Measurements from ENCODE around the gene ARHGEF25.
"Not testable (repeated sequence)": the region's sequence is repeated elsewhere in the genome, so short reads cannot be mapped to it uniquely, and the experiment has no call there.

The ARHGEF25 gene

DNA sequence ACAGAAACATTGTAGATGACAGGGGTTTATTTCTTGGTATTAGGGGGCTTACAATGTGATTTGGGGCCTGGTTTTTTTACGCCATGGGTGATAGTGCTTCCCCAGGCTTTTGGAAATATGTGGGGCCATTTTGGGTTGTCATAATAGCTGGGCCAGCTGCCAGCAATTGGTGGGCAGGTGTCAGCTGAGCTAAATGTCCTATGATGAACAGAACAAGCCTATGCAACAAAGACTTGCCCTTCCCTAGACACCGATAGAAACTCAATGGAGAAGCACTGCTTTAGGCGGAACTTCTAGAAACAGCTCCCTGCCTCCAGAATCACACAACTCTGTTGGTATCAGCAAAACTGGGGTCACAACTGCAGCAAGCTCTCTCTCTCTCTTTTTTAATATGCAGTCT is 26.9 kb downstream of the ARHGEF25 start:
- TF ChIP-seq, protein P1, sequence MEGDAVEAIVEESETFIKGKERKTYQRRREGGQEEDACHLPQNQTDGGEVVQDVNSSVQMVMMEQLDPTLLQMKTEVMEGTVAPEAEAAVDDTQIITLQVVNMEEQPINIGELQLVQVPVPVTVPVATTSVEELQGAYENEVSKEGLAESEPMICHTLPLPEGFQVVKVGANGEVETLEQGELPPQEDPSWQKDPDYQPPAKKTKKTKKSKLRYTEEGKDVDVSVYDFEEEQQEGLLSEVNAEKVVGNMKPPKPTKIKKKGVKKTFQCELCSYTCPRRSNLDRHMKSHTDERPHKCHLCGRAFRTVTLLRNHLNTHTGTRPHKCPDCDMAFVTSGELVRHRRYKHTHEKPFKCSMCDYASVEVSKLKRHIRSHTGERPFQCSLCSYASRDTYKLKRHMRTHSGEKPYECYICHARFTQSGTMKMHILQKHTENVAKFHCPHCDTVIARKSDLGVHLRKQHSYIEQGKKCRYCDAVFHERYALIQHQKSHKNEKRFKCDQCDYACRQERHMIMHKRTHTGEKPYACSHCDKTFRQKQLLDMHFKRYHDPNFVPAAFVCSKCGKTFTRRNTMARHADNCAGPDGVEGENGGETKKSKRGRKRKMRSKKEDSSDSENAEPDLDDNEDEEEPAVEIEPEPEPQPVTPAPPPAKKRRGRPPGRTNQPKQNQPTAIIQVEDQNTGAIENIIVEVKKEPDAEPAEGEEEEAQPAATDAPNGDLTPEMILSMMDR (IDR thresholded peaks at IDR 0.05; ENCODE audit: low read depth, low read length), result no peak
- no peak for DNase-seq (ENCODE audit: low read depth in 2 of 2)

DNA sequence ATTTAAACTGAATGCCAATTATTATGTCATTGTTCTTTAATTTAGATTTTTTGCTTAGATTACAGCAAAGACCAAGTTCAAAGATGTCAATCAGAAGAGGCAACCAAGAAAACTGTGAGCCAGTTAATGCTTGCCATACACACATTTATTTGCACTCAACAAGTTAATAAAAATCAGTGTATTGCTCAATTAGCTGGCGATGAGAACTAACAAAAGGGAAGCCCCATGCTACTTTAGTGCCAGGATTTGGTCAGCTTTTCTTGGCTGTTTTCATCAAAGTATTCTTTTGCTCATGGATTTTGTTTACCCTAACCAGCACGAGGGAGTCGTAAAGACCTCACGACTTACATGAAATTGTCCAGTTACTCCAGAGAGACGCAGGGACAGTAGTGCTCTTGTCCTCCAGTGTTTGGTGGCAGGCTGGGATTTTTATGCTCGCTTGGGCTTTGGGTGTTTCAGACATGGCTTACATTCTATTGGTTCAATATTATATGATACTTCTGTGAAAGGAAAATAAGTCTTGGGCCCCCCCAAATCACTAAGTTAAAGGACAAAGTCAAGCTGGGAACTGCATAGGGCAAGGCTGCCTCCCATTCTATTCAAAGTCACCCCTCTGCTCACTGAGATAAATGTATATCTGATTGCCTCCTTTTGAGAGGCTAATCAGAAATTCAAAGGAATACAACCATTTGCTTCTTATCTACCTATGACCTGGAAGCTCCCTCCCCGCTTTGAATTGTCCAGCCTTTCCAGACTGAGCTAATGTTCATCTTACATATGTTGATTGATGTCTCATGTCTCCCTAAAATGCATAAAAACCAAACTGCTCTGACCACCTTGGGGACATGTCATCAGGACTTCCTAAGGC is 29.2 kb downstream of the ARHGEF25 start:
- no peak overlapping the region for H3K4me3 ChIP-seq (replicated peaks in 1 of 2; ENCODE audit: low read depth in 2 of 2, low read length in 2 of 2)
- no peak for DNase-seq (ENCODE audit: low read depth in 2 of 2)
- TF ChIP-seq, protein P1 (IDR thresholded peaks at IDR 0.05; ENCODE audit: low read depth, low read length), result no peak

More for the DNA sequence above, 26.9 kb downstream of the ARHGEF25 start:
- no peak overlapping the region for H3K4me3 ChIP-seq (replicated peaks in 1 of 2; ENCODE audit: low read depth in 2 of 2, low read length in 2 of 2)

DNA sequence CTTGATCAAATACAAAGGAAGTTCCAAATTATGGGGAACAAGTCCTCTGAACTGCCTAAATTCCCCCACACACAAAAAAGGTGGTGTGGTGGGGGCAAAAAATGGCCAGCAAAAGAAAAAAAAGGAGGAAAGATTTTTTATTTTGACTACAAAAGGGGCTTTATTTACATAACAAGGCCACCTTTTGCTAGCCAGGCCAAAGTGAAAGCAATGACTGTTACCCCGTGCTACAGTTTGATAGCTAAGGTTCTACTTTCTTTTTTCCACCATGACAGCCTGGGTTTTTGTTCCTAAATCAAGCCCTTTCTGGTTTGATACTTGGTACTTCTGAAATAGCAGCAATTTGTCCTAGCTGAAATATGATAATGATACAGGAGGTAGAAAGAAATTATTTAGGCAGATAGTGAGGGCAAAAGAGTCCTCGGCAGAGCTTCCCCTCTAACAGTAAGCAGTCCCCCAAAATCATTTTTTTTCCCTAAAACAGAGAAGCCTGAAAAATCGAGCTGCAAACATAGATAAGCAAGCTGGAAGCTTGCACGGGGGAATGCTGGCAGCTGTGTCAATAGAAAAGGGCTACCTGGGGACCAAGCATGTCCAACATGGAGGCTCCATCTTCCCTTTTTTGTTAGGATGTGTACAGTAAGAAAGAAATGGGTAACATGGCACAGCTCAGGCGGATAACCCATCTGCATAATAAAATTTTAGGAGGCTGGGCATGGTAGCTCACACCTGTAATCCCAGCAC is 30.6 kb downstream of the ARHGEF25 start:
- TF ChIP-seq, protein P1 (IDR thresholded peaks at IDR 0.05; ENCODE audit: low read depth, low read length), result no peak
- no peak for DNase-seq (ENCODE audit: low read depth in 2 of 2)
- no peak overlapping the region for H3K4me3 ChIP-seq (replicated peaks in 1 of 2; ENCODE audit: low read depth in 2 of 2, low read length in 2 of 2)

DNA sequence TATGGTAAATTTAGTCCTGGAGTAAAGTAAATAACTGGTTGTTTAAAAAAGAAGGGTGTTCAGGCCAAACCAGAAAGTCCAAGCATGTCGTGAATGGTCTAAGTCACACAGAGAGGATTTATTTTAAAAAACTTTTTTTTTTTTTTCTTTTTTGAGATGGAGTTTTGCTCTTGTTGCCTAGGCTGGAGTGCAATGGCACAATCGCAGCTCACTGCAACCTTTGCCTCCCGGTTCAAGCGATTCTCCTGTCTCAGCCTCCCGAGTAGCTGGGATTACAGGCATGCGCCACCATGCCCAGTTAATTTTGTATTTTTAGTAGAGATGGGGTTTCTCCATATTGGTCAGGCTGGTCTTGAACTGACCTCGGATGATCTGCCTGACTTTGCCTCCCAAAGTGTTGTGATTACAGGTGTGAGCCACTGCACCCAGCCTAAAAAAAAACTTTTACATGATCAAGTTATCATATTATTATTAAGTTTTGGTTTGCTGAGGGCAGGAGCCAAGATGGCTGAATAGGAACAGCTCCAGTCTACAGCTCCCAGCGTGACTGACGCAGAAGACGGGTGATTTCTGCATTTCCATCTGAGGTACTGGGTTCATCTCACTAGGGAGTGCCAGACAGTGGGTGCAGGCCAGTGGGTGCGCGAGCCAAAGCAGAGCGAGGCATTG is 34.9 kb downstream of the ARHGEF25 start:
- not testable (repeated sequence) for H3K4me3 ChIP-seq (replicated peaks in 1 of 2; ENCODE audit: low read depth in 2 of 2, low read length in 2 of 2)
- DNase-seq (ENCODE audit: low read depth in 2 of 2), result peak in 1 of 2 donors; percentile 48

DNA sequence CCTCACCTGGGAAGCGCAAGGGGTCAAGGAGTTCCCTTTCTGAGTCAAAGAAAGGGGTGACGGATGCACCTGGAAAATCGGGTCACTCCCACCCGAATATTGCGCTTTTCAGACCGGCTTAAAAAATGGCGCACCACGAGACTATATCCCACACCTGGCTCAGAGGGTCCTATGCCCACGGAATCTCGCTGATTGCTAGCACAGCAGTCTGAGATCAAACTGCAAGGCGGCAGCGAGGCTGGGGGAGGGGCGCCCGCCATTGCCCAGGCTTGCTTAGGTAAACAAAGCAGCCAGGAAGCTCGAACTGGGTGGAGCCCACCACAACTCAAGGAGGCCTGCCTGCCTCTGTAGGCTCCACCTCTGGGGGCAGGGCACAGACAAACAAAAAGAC is 35.4 kb downstream of the ARHGEF25 start:
- DNase-seq (ENCODE audit: low read depth in 2 of 2); H3K4me3 ChIP-seq (replicated peaks in 1 of 2; ENCODE audit: low read depth in 2 of 2, low read length in 2 of 2): not testable (repeated sequence)

DNA sequence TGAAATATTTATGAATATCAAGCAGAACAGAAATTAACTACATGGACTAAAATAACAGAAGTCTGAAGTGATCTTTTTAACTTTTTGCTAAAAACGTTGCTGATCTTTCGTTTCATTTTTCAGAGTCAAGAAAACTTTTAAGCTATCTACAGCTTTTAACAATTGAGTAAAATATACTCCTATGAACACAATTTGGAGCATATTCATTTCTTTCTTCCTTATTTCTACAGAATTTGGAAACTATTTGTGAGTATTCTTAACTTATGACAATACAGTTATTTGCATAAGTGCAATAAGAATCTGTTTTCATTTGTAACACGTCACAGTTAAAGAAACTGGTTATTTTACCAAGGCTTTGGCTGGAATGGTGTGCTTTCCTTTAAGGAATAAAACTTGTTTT is 42.8 kb downstream of the ARHGEF25 start:
- DNase-seq (ENCODE audit: low read depth in 2 of 2), result no peak
- TF ChIP-seq, protein P1 (IDR thresholded peaks at IDR 0.05; ENCODE audit: low read depth, low read length), result no peak
- H3K4me3 ChIP-seq (replicated peaks in 1 of 2; ENCODE audit: low read depth in 2 of 2, low read length in 2 of 2), result no peak overlapping the region

DNA sequence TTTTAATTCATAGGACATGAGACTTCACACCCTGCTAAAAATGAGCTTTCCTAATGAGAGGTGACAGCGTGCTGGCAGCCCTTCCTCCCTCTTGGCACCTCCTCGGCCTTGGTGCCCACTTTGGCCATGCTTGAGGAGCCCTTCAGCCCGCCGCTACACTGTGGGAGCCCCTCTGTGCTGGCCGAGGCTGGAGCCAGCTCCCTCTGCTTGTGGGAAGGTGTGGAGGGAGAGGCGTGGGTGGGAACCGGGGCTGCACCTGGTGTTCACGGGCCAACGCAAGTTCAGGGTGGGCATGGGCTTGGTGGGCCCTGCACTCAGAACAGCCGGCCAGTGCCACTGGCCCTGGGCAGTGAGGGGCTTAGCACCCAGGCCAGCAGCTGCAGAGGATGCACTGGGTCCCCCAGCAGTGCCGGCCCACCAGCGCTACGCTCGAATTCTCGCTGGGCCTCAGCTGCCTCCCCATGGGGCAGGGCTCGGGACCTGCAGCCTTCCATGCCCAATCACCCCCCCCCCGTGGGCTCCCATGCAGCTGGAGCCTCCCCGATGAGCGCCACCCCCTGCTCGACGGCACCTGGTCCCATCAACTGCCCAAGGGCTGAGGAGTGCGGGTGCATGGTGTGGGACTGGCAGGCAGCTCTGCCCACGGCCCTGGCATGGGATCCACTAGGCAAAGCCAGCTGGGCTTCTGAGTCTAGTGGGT is 44.5 kb downstream of the ARHGEF25 start:
- DNase-seq (ENCODE audit: low read depth in 2 of 2), result no peak
- H3K4me3 ChIP-seq (replicated peaks in 1 of 2; ENCODE audit: low read depth in 2 of 2, low read length in 2 of 2), result no peak overlapping the region
- TF ChIP-seq, protein P1 (IDR thresholded peaks at IDR 0.05; ENCODE audit: low read depth, low read length), result no peak

DNA sequence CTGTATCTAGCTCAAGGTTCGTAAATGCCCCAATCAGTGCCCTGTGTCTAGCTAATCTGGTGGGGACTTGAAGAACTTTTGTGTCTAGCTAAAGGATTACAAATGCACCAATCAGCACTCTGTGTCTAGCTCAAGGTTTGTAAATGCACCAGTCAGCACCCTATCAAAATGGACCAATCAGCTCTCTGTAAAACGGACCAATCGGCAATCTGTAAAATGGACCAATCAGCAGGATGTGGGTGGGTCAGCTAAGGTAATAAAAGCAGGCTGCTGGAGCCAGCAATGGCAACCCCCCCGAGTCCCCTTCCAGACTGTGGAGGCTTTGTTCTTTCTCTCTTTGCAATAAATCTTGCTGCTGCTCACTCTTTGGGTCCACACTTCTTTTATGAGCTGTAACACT is 45.2 kb downstream of the ARHGEF25 start:
- DNase-seq (ENCODE audit: low read depth in 2 of 2), result not testable (repeated sequence)

More for the DNA sequence above, 45.2 kb downstream of the ARHGEF25 start:
- H3K4me3 ChIP-seq (replicated peaks in 1 of 2; ENCODE audit: low read depth in 2 of 2, low read length in 2 of 2), result not testable (repeated sequence)
